WTC11 (cell line): Measurements from ENCODE around the gene GMEB2.

Experiments
- CTCF ChIP-seq: fragments of 200-600 bp; IDR thresholded peaks from 2 replicates; pipeline ENCODE4 v1.8.0; 2022; ENCODE audit warnings: antibody characterized with exemption
- E2F5 ChIP-seq: sonication (generic); formaldehyde crosslinking; IDR thresholded peaks from 2 replicates; pipeline ENCODE4 v1.8.1; 2022; ENCODE audit warnings: mild to moderate bottlenecking, moderate library complexity, missing genetic modification reagents
- FOXK1 ChIP-seq: sonication (generic); formaldehyde crosslinking; IDR thresholded peaks from 2 replicates; pipeline ENCODE4 v1.8.0; 2022; ENCODE audit warnings: mild to moderate bottlenecking, moderate library complexity, missing genetic modification reagents
- TEAD4 ChIP-seq: sonication (generic); formaldehyde crosslinking; IDR thresholded peaks from 2 replicates; pipeline ENCODE4 v1.8.0; 2022; ENCODE audit warnings: mild to moderate bottlenecking, missing genetic modification reagents
- ZBTB43 ChIP-seq: sonication (generic); formaldehyde crosslinking; IDR thresholded peaks from 2 replicates; pipeline ENCODE4 v1.8.1; 2023; ENCODE audit warnings: mild to moderate bottlenecking, missing genetic modification reagents
- ZNF423 ChIP-seq: fragments of 250-450 bp; sonication (Bioruptor Pico); IDR thresholded peaks from 2 replicates; pipeline ENCODE4 v2.1.2; 2022; ENCODE audit warnings: mild to moderate bottlenecking, moderate library complexity
- TF ChIP-seq, protein P1 (sequence below): fragments of 250-450 bp; sonication (Bioruptor Pico); IDR thresholded peaks from 2 replicates; pipeline ENCODE4 v1.9.0; 2021; ENCODE audit warnings: moderate library complexity, mild to moderate bottlenecking, inconsistent platforms, borderline replicate concordance
- TF ChIP-seq, protein P2 (sequence below): sonication (generic); formaldehyde crosslinking; IDR thresholded peaks from 2 replicates; pipeline ENCODE4 v1.8.0; 2023; ENCODE audit warnings: missing genetic modification reagents, mild to moderate bottlenecking, borderline replicate concordance

- TF ChIP-seq CTCF (no peak), ZBTB43 (no peak), TEAD4 (CRISPR knock-in tag) (no peak), E2F5 (CRISPR knock-in tag) (no peak), FOXK1 (CRISPR knock-in tag) (no peak), ZNF423 (CRISPR knock-in tag) (no peak)
- TF ChIP-seq, protein P1, sequence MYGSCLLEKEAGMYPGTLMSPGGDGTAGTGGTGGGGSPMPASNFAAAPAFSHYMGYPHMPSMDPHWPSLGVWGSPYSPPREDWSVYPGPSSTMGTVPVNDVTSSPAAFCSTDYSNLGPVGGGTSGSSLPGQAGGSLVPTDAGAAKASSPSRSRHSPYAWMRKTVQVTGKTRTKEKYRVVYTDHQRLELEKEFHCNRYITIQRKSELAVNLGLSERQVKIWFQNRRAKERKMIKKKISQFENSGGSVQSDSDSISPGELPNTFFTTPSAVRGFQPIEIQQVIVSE: no peak
- TF ChIP-seq, protein P2, sequence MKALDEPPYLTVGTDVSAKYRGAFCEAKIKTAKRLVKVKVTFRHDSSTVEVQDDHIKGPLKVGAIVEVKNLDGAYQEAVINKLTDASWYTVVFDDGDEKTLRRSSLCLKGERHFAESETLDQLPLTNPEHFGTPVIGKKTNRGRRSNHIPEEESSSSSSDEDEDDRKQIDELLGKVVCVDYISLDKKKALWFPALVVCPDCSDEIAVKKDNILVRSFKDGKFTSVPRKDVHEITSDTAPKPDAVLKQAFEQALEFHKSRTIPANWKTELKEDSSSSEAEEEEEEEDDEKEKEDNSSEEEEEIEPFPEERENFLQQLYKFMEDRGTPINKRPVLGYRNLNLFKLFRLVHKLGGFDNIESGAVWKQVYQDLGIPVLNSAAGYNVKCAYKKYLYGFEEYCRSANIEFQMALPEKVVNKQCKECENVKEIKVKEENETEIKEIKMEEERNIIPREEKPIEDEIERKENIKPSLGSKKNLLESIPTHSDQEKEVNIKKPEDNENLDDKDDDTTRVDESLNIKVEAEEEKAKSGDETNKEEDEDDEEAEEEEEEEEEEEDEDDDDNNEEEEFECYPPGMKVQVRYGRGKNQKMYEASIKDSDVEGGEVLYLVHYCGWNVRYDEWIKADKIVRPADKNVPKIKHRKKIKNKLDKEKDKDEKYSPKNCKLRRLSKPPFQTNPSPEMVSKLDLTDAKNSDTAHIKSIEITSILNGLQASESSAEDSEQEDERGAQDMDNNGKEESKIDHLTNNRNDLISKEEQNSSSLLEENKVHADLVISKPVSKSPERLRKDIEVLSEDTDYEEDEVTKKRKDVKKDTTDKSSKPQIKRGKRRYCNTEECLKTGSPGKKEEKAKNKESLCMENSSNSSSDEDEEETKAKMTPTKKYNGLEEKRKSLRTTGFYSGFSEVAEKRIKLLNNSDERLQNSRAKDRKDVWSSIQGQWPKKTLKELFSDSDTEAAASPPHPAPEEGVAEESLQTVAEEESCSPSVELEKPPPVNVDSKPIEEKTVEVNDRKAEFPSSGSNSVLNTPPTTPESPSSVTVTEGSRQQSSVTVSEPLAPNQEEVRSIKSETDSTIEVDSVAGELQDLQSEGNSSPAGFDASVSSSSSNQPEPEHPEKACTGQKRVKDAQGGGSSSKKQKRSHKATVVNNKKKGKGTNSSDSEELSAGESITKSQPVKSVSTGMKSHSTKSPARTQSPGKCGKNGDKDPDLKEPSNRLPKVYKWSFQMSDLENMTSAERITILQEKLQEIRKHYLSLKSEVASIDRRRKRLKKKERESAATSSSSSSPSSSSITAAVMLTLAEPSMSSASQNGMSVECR (CRISPR knock-in tag): no peak
Measured at GRCh38 chr20:63617876-63618265, 9.0 kb downstream of the GMEB2 start.
